Stimulated activated CD4-positive, alpha-beta T cell treated with anti-CD3 and anti-CD28 coated beads, Interleukin-12 subunit alpha, Interleukin-12 subunit beta, amount 100 ng/mL, for 24 hours (primary cell): ENCODE data around the gene PRKD3.
A peak's percentile ranks its signal among the peaks of the same experiment; 100 is the strongest.

Source experiments
- DNase-seq, 2 experiments: peaks; one replicate each; pipeline ENCODE4 v3.0.0-alpha.2; 2020; ENCODE audit warnings: low read depth in 2 of 2

PRKD3 gene

GRCh38 chr2:37324786-37325624, at the start of gene PRKD3:
TSS of gene PRKD3 (minus strand) at chr2:37324833. CDS start at chr2:37316524, 8,309 bp downstream.
- peak; percentile 35 to 46 for DNase-seq

DNA sequence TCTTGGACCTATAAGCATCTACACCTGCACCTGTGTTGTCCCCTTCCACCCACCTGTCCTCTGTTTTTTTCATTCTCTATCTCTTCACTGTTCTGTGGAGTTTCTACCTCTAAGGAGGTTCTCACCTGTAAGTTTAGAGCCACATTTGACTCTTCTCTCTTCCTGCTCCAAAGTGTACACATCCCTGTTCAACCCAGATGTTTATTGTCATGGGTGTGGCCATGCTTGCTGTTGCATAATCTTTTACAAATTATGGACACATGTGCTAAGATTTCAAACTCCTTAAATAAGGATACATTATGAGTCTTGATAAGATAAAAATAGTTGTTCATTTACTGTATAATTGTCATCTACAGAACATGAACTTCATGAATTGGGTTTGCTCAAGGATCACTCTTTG, 47.4 kb upstream of the PRKD3 start:
- no peak for DNase-seq

DNA sequence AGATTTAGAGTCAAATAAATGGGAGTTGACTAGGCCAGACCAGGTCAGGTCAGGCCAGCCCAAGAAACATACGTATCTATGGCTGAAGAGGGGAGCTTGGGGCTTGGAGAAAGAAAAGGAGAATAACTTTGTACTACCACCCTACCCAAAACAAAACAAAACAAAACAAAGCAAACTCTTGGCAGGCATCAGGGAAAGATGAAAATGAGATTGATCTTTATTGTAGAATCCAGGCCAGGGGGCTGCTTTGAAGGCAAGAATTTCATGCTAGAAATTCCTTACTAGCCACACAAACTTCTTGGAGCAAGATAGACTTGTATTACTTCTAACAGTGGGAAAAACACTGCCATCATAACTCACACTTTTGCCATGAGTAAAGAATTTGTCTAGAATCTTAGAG, 46.0 kb upstream of the PRKD3 start:
- DNase-seq, result no peak

DNA sequence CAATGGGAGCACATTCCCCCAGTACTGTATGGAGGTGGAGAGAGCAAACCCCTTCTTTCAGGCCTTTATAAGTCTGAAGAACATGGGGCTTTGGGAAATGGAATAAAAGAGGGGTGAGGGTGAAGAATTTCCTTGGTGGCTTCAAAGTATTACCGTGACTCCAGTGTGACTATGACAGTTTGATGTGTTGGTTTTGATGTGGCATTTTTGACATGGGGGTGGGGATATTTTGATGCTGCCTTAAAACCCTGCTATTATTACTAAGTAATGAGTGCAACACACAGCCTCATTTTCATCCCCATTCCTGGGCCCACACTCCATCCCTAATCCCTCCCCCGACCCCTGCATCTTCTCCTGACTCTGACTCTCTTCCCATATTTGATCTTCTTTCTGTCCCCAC, 43.4 kb upstream of the PRKD3 start:
- DNase-seq, result no peak

GRCh38 chr2:37367310-37367709, 42.7 kb upstream of the PRKD3 start:
- no peak for DNase-seq

GRCh38 chr2:37366773-37367172, 42.1 kb upstream of the PRKD3 start:
- DNase-seq, result no peak

GRCh38 chr2:37365669-37366068, 41.0 kb upstream of the PRKD3 start:
- DNase-seq, result no peak

DNA sequence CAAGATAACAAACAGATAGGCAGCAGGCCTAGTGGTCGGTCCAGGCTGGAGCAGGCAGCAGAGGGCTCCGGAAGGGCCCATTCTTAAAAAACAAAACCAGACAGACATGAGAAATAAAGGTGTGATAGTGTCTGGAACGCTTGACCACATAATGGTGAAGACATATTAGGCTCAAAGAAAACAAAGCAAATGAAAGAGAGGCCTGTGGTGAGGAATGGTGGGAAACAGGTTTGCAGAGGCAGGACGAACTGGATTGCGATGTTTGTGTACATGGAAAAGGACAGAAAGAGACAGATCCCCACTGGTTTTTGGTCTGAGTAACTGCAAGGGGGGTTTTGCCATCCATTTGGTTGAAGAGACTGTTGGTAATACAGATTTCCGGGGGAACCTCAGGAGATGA, 39.7 kb upstream of the PRKD3 start:
- DNase-seq, result no peak

DNA sequence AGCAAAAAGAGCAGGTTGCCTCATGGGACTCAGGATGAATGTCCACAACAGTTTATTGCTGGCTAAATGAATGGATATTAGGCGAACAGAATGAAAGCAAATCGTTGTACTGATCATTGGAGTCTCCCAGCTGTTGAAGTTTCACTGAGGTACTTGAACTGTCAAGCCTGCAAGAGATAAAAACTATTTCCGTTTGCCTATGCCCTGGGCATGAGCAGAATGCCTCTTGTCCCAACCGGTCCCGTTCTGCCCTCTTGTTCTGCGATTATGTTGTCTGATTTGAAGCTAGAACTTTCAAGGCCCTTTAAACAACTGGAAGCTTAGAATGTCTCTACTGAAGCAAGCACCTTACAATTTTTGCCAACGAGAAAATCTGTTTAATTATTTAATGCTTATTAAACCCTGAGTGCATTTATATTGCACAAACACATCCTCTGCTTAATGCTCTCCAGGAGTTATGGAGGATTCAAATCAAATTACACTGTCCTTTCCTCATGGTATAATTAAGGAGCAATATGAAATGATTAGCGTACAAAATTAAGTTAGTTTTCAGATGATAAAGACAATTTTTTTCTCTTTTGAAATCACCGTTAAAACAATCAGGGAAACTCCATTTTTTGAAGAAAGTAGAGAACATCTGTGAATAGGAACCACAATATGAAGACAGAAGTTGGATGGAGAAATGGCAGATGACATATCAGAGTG, 37.5 kb upstream of the PRKD3 start:
- DNase-seq, result no peak

DNA sequence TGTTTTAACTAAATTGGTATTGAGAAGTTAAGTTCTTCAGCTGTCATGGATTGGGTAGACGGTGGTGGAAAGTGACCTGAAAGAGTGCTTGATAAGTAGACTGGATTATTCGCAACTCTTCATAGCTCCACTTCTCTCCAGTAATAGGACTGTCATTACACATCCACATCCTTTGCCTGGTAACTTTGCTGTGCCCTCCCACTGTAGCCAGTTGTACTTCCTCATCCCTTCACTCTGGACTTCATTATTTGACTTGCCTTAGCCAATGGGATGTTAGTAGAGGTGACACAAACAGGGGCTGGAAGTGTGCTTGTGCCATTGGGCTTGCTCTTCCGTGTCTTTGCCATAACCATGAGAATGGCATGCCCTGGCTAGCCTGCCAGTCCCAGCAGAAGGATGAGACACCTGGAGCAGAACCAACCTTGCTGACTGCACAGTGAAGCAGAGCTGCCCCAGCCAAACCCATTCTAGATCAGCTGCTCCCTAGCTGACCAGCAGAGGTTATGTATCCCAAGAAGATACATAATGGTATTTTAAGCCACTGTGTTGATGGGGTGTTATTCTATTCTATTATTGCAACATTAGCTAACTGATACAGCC, 36.7 kb upstream of the PRKD3 start:
- DNase-seq, result no peak

- no peak for DNase-seq
Measured at GRCh38 chr2:37358466-37358865, 33.8 kb upstream of the PRKD3 start.

GRCh38 chr2:37357530-37357929, 32.9 kb upstream of the PRKD3 start:
- DNase-seq, result no peak

GRCh38 chr2:37357069-37357468, 32.4 kb upstream of the PRKD3 start:
- no peak for DNase-seq

DNA sequence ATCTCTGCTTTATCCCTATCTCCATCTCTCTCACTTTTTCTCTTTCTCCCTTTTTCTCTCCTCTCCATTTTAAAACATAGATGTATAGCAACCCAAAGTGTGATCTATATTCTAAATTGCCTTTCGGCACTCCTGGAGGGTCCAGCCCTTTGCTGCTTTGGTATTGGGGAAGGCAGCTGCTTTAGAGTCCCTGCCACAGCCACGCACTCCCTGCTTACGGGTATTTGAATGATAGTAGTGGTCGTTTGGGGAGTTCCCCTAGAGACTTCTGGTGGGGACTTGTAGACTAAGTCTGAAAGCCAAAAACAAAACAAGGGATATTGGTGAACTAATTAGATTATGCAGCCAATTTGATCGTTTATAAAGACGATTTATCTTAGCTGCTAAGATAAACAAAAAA, 31.7 kb upstream of the PRKD3 start:
- no peak for DNase-seq

DNA sequence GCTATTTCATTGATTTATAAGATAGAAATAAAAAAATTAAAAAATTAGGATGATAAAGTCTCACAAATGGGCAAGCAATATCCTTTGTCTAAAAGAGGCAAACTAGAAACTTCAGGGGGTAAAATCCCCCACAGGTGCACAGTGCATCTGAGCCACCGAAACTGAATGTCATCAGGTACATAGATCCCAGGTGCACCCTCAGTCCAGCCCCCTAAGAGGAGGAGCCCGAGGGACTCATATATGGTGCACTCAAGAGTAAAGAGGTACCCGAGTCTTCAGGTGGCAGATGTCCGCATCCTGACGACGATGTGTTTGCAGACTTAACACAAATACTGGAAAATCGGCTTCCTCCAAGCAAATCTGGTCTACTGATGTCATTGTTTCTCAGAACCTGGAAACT, 31.1 kb upstream of the PRKD3 start:
- DNase-seq, result no peak

- no peak for DNase-seq
Measured at GRCh38 chr2:37354531-37354930, 29.9 kb upstream of the PRKD3 start.

- no peak for DNase-seq
Measured at GRCh38 chr2:37350034-37350433, 25.4 kb upstream of the PRKD3 start.

- no peak for DNase-seq
Measured at GRCh38 chr2:37349231-37349860, 24.7 kb upstream of the PRKD3 start.

GRCh38 chr2:37348155-37348554, 23.5 kb upstream of the PRKD3 start:
- no peak for DNase-seq

GRCh38 chr2:37344453-37345361, 20.1 kb upstream of the PRKD3 start, which contains the start of gene QPCT:
TSS of gene QPCT (plus strand) at chr2:37344630. CDS start at chr2:37344732, 102 bp downstream.
- peak in 1 of 2 experiments; percentile 19 for DNase-seq
